Measurements from ENCODE around the gene IFNL2.

The IFNL2 gene

GRCh38 chr19:39247701-39248664 lies 20.2 kb upstream of the IFNL2 start:
- Histone ChIP-seq H2BK15ac (replicated peaks; ENCODE audit: low read depth) (no peak overlapping the region), H3K9ac (ENCODE audit: low read length) (peak overlapping the region; percentile 11), H3K56ac (ENCODE audit: low read length) (peak overlapping the region; percentile 60), H3K79me2 (ENCODE audit: control insufficient read depth, insufficient read depth, low read length) (no peaks in the 10 kb centered on the region), H3K36me3 (ENCODE audit: control insufficient read depth, insufficient read depth, low read length) (no peaks in the 10 kb centered on the region), H2BK120ac (ENCODE audit: low read depth, low read length) (no peak overlapping the region), H3K4me1 (ENCODE audit: control insufficient read depth, low read depth, low read length) (no peaks in the 10 kb centered on the region), H4K8ac (ENCODE audit: low read depth, low read length) (no peak overlapping the region), H3K4me2 (ENCODE audit: low read length) (no peak overlapping the region), H3K4ac (ENCODE audit: low read depth, low read length) (no peak overlapping the region), H3K18ac (ENCODE audit: low read length) (no peak overlapping the region), H3K4me3 (ENCODE audit: low read length) (no peak overlapping the region), H2AK5ac (ENCODE audit: low read length) (no peak overlapping the region), H3K79me1 (ENCODE audit: low read length) (no peaks in the 10 kb centered on the region), H3K27me3 (ENCODE audit: insufficient read depth, low read length, poor library complexity) (peaks cover 27% of the 10 kb centered on the region), H3K27ac (ENCODE audit: low read depth, low read length) (no peak overlapping the region), H3K23ac (ENCODE audit: low read length) (no peak overlapping the region), H2BK5ac (ENCODE audit: low read length) (no peak overlapping the region), H4K5ac (ENCODE audit: low read length) (no peak overlapping the region)
- DNase-seq = peak; percentile 29
- no CpG with 5 or more reads among the region's 92 CpGs for WGBS (ENCODE audit: extremely low coverage, insufficient coverage, low lambda C conversion rate)

GRCh38 chr19:39248806-39249205 lies 19.4 kb upstream of the IFNL2 start, which contains the start of gene IFNL4:
IFNL4 (minus strand) TSS chr19:39248856.
- Histone ChIP-seq H4K5ac (ENCODE audit: low read length) (no peak within 1 kb of the TSS), H3K23ac (ENCODE audit: low read length) (no peak within 1 kb of the TSS), H3K27ac (ENCODE audit: low read depth, low read length) (no peak within 1 kb of the TSS), H3K56ac (ENCODE audit: low read length) (peak within 1 kb of the TSS; percentile 60), H2BK5ac (ENCODE audit: low read length) (no peak within 1 kb of the TSS), H3K18ac (ENCODE audit: low read length) (no peak within 1 kb of the TSS), H3K36me3 (ENCODE audit: control insufficient read depth, insufficient read depth, low read length) (no peaks in the 10 kb centered on the region), H3K9ac (ENCODE audit: low read length) (peak within 1 kb of the TSS; percentile 11), H3K4me1 (ENCODE audit: control insufficient read depth, low read depth, low read length) (no peaks in the 10 kb centered on the region), H3K4me3 (ENCODE audit: low read length) (no peak within 1 kb of the TSS), H3K27me3 (ENCODE audit: insufficient read depth, low read length, poor library complexity) (peaks cover 27% of the 10 kb centered on the region), H3K79me2 (ENCODE audit: control insufficient read depth, insufficient read depth, low read length) (no peaks in the 10 kb centered on the region), H3K4ac (ENCODE audit: low read depth, low read length) (no peak within 1 kb of the TSS), H2BK15ac (replicated peaks; ENCODE audit: low read depth) (no peak within 1 kb of the TSS), H3K4me2 (ENCODE audit: low read length) (no peak within 1 kb of the TSS), H4K8ac (ENCODE audit: low read depth, low read length) (no peak within 1 kb of the TSS), H3K79me1 (ENCODE audit: low read length) (no peaks in the 10 kb centered on the region), H2AK5ac (ENCODE audit: low read length) (no peak within 1 kb of the TSS), H2BK120ac (ENCODE audit: low read depth, low read length) (no peak within 1 kb of the TSS)
- DNase-seq = no peak
- WGBS (ENCODE audit: extremely low coverage, insufficient coverage, low lambda C conversion rate) = no CpG with 5 or more reads among the region's 13 CpGs

- Histone ChIP-seq H3K27ac (ENCODE audit: low read depth, low read length) (no peak overlapping the region), H3K9ac (ENCODE audit: low read length) (no peak overlapping the region), H4K5ac (ENCODE audit: low read length) (no peak overlapping the region), H3K4ac (ENCODE audit: low read depth, low read length) (no peak overlapping the region), H3K36me3 (ENCODE audit: control insufficient read depth, insufficient read depth, low read length) (no peaks in the 10 kb centered on the region), H4K8ac (ENCODE audit: low read depth, low read length) (no peak overlapping the region), H2BK5ac (ENCODE audit: low read length) (no peak overlapping the region), H3K27me3 (ENCODE audit: insufficient read depth, low read length, poor library complexity) (peaks cover 27% of the 10 kb centered on the region), H2AK5ac (ENCODE audit: low read length) (no peak overlapping the region), H3K23ac (ENCODE audit: low read length) (no peak overlapping the region), H3K4me1 (ENCODE audit: control insufficient read depth, low read depth, low read length) (no peaks in the 10 kb centered on the region), H3K4me3 (ENCODE audit: low read length) (no peak overlapping the region), H2BK120ac (ENCODE audit: low read depth, low read length) (no peak overlapping the region), H3K79me2 (ENCODE audit: control insufficient read depth, insufficient read depth, low read length) (no peaks in the 10 kb centered on the region), H2BK15ac (replicated peaks; ENCODE audit: low read depth) (no peak overlapping the region), H3K4me2 (ENCODE audit: low read length) (no peak overlapping the region), H3K79me1 (ENCODE audit: low read length) (no peaks in the 10 kb centered on the region), H3K18ac (ENCODE audit: low read length) (no peak overlapping the region), H3K56ac (ENCODE audit: low read length) (no peak overlapping the region)
- peak; percentile 9 for DNase-seq
- WGBS (ENCODE audit: extremely low coverage, insufficient coverage, low lambda C conversion rate) = no CpG with 5 or more reads among the region's 5 CpGs
Observed at GRCh38 chr19:39251081-39251480, 17.1 kb upstream of the IFNL2 start.

- no peak overlapping the region for H3K4me3 ChIP-seq (ENCODE audit: low read length)
- no peak for DNase-seq
- no CpG with 5 or more reads among the region's 3 CpGs for WGBS (ENCODE audit: extremely low coverage, insufficient coverage, low lambda C conversion rate)
Observed at GRCh38 chr19:39251846-39252245, 16.4 kb upstream of the IFNL2 start.

GRCh38 chr19:39252458-39252857 lies 15.7 kb upstream of the IFNL2 start:
- no peaks in the 10 kb centered on the region for H3K79me1 ChIP-seq (ENCODE audit: low read length)
- peaks cover 24% of the 10 kb centered on the region for H3K27me3 ChIP-seq (ENCODE audit: insufficient read depth, low read length, poor library complexity)
- no peak overlapping the region for H3K4me3 ChIP-seq (ENCODE audit: low read length)
- no peak overlapping the region for H3K27ac ChIP-seq (ENCODE audit: low read depth, low read length)
- H3K9ac ChIP-seq (ENCODE audit: low read length) = no peak overlapping the region
- no peak overlapping the region for H3K56ac ChIP-seq (ENCODE audit: low read length)
- H2BK5ac ChIP-seq (ENCODE audit: low read length) = no peak overlapping the region
- H3K4me2 ChIP-seq (ENCODE audit: low read length) = no peak overlapping the region
- DNase-seq = peak; percentile 17
- no peak overlapping the region for H4K8ac ChIP-seq (ENCODE audit: low read depth, low read length)
- H3K4ac ChIP-seq (ENCODE audit: low read depth, low read length) = no peak overlapping the region
- H3K36me3 ChIP-seq (ENCODE audit: control insufficient read depth, insufficient read depth, low read length) = no peaks in the 10 kb centered on the region
- no peak overlapping the region for H3K23ac ChIP-seq (ENCODE audit: low read length)
- H3K79me2 ChIP-seq (ENCODE audit: control insufficient read depth, insufficient read depth, low read length) = no peaks in the 10 kb centered on the region
- WGBS (ENCODE audit: extremely low coverage, insufficient coverage, low lambda C conversion rate) = no CpG with 5 or more reads among the region's 3 CpGs
- no peak overlapping the region for H3K18ac ChIP-seq (ENCODE audit: low read length)
- H2BK15ac ChIP-seq (replicated peaks; ENCODE audit: low read depth) = no peak overlapping the region
- no peaks in the 10 kb centered on the region for H3K4me1 ChIP-seq (ENCODE audit: control insufficient read depth, low read depth, low read length)
- H2BK120ac ChIP-seq (ENCODE audit: low read depth, low read length) = no peak overlapping the region
- no peak overlapping the region for H2AK5ac ChIP-seq (ENCODE audit: low read length)
- no peak overlapping the region for H4K5ac ChIP-seq (ENCODE audit: low read length)

More at GRCh38 chr19:39251846-39252245, 16.4 kb upstream of the IFNL2 start:
- peaks cover 27% of the 10 kb centered on the region for H3K27me3 ChIP-seq (ENCODE audit: insufficient read depth, low read length, poor library complexity)
- H3K79me1 ChIP-seq (ENCODE audit: low read length) = no peaks in the 10 kb centered on the region
- no peak overlapping the region for H3K56ac ChIP-seq (ENCODE audit: low read length)
- no peak overlapping the region for H4K8ac ChIP-seq (ENCODE audit: low read depth, low read length)
- no peak overlapping the region for H2BK15ac ChIP-seq (replicated peaks; ENCODE audit: low read depth)
- H3K4me1 ChIP-seq (ENCODE audit: control insufficient read depth, low read depth, low read length) = no peaks in the 10 kb centered on the region
- H3K9ac ChIP-seq (ENCODE audit: low read length) = no peak overlapping the region
- no peak overlapping the region for H3K4me2 ChIP-seq (ENCODE audit: low read length)
- no peak overlapping the region for H3K4ac ChIP-seq (ENCODE audit: low read depth, low read length)
- no peaks in the 10 kb centered on the region for H3K36me3 ChIP-seq (ENCODE audit: control insufficient read depth, insufficient read depth, low read length)
- H3K18ac ChIP-seq (ENCODE audit: low read length) = no peak overlapping the region
- no peak overlapping the region for H2AK5ac ChIP-seq (ENCODE audit: low read length)
- H3K23ac ChIP-seq (ENCODE audit: low read length) = no peak overlapping the region
- H2BK120ac ChIP-seq (ENCODE audit: low read depth, low read length) = no peak overlapping the region
- no peak overlapping the region for H4K5ac ChIP-seq (ENCODE audit: low read length)
- H3K79me2 ChIP-seq (ENCODE audit: control insufficient read depth, insufficient read depth, low read length) = no peaks in the 10 kb centered on the region
- no peak overlapping the region for H3K27ac ChIP-seq (ENCODE audit: low read depth, low read length)
- H2BK5ac ChIP-seq (ENCODE audit: low read length) = no peak overlapping the region

Measured in mesendoderm (in vitro differentiated cells).